GM19468 (cell line): ENCODE data around the gene CORO2B.

ENCODE experiments used
- ATAC-seq: cut with Tn5 transposase; IDR thresholded peaks from one replicate; pipeline ENCODE4 v1.9.1; 2021; ENCODE audit warnings: mild to moderate bottlenecking, moderate library complexity, moderate number of reproducible peaks; ENCODE audit not compliant: unreplicated experiment; ENCODE audit errors: extremely low read depth

Gene CORO2B

GRCh38 chr15:68587769-68588385 lies 9.1 kb downstream of the CORO2B start:
- no peak for ATAC-seq

- ATAC-seq = no peak
Observed at GRCh38 chr15:68589053-68589452, 10.3 kb downstream of the CORO2B start.

GRCh38 chr15:68589783-68590710 lies 11.3 kb downstream of the CORO2B start:
- no peak for ATAC-seq

GRCh38 chr15:68590721-68591389 lies 12.1 kb downstream of the CORO2B start:
- no peak for ATAC-seq

- no peak for ATAC-seq
Observed at GRCh38 chr15:68592054-68592453, 13.3 kb downstream of the CORO2B start.

GRCh38 chr15:68592544-68592943 lies 13.8 kb downstream of the CORO2B start:
- no peak for ATAC-seq

GRCh38 chr15:68593341-68593740 lies 14.5 kb downstream of the CORO2B start:
- no peak for ATAC-seq

- no peak for ATAC-seq
Observed at GRCh38 chr15:68593828-68594532, 15.2 kb downstream of the CORO2B start.

GRCh38 chr15:68594533-68595259 lies 15.9 kb downstream of the CORO2B start:
- ATAC-seq = no peak

- ATAC-seq = no peak
Observed at GRCh38 chr15:68595260-68595564, 16.4 kb downstream of the CORO2B start.

GRCh38 chr15:68595761-68596160 lies 17.0 kb downstream of the CORO2B start:
- ATAC-seq = no peak

GRCh38 chr15:68596691-68597090 lies 17.9 kb downstream of the CORO2B start:
- no peak for ATAC-seq

GRCh38 chr15:68597581-68597980 lies 18.8 kb downstream of the CORO2B start:
- no peak for ATAC-seq

- ATAC-seq = no peak
Observed at GRCh38 chr15:68598171-68599152, 19.7 kb downstream of the CORO2B start.

GRCh38 chr15:68599153-68599545 lies 20.4 kb downstream of the CORO2B start:
- ATAC-seq = no peak

GRCh38 chr15:68599560-68600071 lies 20.8 kb downstream of the CORO2B start:
- no peak for ATAC-seq

- ATAC-seq = no peak
Observed at GRCh38 chr15:68601206-68602197, 22.7 kb downstream of the CORO2B start.
